ENCODE data around the gene CAPN12. TPM values are rescaled to one million over a fixed set of nuclear protein-coding genes. Genes with fewer than 3 reads are reported as not detected.
"Not testable (repeated sequence)": the region's sequence is repeated elsewhere in the genome, so short reads cannot be mapped to it uniquely, and the experiment has no call there.

CAPN12 gene
- polyA plus RNA-seq, 1 donor = 8.0 TPM

DNA sequence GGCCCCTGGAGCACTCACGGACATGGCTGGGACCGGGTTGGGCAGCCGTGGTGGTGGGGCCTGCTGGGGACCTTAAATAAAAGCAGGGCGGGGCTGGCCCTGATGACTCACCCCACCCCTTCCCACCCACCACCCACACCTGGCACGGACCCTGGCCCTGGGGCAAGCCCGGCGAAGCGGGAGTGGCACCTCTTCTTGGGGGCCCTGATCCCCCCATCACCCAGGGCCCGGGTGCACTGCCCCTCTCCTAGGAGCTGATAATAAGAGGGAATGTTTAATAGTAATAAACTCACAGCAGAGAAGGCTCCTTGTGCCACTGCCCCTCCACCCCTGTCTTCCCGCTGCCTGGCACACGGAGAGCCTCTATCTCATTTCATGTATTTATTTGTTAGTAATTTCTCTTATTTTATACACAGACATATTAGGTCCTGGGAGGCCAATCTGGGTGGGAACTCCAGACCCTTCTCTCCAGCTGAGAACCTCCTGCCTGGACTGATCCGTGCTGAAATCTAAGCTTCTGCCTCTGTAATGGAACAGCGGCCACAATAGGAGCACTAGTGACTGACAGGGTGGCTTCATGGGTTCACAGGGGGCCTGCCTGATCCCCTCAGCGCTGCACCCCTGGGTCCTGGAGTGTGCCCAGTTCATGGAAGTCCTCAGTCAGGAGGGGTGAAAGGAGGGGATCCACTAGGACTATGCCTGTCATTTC lies 29.3 kb upstream of the CAPN12 start, which contains the start of gene LGALS7:
Gene LGALS7, minus strand, starts transcription at position 49 of the 709 bp plus-strand sequence. Its CDS starts 25 bp downstream, at position 24.
- no peak for DNase-seq

DNA sequence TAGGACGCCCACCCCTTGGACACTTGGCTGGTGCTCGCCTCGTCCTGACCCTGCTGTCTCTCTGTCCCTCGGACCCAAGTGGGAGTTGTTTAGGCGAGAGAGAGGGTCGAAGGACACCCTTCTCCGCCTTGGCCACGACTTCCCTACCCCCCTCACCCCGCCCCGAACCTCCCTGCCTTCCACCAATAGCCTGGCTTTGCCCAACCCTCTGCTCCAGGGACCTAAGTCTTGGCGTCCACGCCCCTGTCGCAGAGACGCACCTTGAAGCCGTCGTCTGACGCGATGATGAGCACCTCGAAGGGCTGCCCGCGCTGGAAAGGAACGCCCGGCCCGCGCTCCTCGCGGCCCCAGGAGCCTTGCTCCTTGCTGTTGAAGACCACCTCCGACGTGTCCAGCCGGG lies 27.3 kb upstream of the CAPN12 start:
- not testable (repeated sequence) for DNase-seq

DNA sequence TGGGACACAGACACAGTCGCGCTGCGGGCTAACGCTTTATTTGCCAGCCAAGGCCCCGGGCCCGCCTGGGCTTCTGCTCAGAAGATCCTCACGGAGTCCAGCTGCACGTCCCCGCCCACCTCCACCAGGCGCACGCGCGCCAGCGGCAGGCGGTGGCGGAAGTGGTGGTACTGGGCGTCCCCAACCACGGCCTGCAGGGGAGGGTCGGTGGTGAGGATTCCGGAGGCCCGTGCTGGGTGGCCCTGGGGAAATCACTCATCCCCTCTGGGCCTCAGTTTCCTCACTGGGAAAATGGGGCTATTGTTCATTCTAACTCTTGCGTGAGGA lies 26.6 kb upstream of the CAPN12 start:
- DNase-seq = not testable (repeated sequence)

DNA sequence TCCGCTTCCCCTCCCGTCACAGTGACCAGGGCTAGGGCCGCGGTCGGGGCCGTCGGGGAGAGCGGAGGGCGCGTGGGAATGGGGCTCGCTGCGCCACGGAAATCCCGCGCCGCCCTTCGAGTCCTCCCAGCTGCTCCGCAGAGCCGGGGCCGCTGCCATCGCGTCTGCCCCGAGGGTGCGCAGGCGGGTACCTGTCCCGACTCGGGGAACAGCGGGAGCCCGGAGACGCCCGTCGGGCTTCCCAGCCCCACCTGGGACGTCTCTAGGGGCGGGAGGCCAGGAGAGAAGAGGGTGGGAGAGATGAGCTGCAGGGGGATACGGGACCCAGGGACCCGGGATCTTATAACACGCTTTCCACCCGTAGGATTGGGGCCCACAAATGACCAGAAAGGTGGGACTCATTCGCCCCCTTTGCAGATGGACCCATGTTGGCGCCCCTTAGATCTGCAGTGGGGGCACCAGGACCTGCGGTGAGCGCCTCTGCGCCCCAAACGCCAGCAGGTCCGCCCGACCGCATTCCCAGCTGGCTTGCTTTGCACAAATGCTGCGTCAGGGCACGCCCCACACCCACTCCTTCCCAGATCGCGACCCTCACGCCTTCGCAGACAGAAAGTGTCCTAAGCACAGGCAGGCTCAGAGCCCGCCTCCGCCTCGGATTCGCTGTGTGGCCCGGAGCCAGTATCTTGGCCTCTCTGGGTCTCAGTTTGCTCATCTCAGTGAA lies 26.1 kb upstream of the CAPN12 start:
- DNase-seq = not testable (repeated sequence)

DNA sequence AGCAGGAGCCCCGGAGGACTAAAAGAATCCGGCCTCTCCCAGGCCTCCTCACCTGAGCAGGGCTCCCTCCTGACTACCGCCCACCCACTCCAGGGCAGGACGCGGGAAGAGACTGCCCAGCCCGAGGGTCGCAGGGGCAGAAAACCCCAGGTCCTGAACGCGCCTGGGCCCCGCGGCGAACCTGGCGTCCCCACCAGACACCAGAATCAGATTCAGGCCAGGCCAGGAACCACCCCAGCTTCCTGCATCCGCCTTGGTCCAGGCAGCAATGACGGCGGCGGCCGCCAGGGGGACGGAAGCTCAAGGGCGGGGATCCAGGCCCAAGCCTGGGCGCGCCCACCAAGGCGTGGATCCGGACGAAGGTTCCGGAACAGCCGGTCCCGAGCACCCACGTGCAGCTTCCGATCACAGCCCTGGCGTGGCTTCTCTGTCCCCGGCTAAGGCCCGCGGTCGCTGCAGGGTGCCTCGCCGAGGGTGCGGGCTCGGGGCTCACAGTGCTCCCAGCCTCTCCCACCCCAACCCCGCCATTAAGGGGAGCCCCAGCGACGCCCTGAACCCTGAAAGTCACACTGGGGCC lies 25.4 kb upstream of the CAPN12 start:
- DNase-seq = peak; percentile 81

DNA sequence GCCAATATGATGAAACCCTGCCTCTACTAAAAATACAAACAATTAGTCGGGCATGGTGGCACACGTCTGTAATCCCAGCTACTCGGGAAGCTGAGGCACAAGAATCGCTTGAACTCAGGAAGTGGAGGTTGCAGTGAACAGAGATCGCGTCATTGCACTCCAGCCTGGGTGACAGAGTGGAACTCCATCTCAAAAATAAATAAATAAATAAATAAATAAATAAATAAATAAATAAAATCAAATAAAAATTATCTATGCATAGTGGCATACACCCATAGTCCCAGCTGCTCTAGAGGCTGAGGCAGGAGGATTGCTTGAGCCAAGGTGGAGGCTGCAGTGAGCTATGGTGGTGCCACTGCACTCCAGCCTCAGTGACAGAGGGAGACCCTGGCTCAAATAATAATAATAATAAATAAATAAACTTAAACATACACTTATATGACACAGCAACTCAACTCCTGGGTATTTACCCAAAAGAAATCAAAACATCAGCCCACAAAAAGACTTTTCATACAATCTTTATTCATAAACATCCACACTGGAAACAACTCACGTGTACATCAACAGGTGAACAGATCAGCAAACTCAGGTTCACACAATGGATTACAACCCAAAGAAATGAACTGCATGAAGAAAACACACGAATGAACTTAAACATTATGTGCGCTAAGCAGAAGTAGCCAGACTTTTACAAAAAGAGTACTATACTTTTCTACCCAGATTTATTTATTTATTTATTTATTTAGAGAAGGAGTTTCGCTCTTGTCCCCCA lies 22.2 kb upstream of the CAPN12 start:
- DNase-seq = no peak

DNA sequence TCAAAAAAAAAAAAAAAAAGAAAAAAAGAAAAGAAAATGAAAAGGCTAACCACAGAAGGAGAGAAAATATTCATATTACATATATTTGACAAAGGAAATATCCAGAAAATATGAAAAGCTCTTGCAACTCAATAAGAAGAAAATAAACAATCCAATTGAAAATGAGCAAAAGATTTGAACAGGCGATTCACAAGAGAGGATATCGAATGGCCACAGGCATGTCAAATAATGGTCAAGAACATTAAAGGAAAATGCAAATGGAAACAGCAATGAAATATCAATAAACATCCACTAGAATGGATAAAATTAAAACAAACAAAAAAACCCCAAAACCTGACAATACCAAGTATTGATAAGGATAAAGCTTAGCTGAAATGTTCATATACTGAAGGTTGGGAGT lies 20.9 kb upstream of the CAPN12 start:
- no peak for DNase-seq

DNA sequence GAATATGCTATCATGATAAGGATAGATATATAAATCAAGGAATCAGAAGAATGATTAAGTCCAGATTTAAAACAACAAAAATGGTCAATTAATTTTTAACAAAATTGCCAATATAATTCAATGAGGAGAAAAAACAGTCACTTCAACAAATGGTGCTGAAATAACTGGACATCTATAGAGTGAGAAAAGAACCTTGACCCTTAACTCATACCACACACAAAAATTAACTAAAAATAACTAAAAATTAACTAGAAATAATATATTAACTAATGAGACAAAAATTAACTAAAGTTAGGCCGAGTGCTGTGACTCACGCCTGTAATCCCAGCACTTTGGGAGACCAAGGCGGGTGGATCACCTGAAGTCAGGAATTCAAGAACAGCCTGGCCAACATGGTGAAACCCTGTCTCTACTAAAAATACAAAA lies 19.5 kb upstream of the CAPN12 start:
- DNase-seq = no peak

DNA sequence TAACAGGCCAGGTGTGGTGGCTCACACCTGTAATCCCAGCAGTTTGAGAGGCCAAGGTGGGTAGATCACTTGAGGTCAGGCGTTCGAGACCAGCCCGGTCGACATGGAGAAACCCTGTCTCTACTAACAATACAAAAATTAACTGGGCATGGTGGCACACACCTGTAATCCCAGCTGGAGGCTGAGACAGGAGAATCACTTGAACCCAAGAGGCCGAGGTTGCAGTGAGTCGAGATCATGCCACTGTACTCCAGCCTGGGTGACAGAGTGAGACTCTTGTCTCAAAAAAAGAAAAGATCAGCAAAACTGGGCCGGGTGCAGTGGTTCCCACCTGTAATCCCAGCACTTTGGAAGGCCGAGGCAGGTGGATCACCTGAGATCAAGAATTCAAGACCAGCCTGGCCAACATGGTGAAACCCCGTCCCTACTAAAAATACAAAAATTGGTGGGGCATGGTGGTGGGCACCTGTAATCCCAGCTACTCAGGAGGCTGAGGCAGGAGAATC lies 17.7 kb upstream of the CAPN12 start:
- DNase-seq = not testable (repeated sequence)

DNA sequence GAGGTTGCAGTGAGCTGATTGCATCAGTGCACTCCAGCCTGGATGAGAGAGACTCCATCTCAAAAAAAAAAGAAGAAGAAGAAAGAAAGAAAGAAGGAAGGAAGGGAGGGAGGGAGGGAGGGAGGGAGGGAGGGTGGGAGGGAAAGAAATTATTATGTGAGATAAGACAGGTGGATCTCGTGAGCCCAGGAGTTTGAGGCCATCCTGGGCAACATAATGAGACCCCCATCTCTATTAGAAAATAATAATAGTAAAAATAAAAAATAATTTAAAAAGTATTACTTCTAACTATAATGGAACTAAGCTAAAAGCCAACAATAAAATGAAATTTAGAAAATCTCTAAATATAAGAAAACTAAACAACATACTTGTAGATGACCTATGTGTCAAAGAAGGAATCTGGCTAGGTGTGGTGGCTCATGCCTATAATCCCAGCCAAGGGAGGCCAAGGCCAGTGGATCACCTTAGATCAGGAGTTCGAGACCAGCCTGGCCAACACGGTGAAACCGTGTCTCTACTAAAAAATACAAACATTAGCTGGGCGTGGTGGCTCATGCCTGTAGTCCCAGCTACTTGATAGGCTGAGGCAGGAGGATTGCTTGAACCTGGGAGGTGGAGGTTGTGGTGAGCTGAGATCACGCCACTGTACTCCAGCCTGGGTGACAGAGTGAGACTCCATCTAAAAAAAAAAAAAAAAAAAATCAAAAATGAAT lies 16.7 kb upstream of the CAPN12 start:
- DNase-seq = not testable (repeated sequence)

DNA sequence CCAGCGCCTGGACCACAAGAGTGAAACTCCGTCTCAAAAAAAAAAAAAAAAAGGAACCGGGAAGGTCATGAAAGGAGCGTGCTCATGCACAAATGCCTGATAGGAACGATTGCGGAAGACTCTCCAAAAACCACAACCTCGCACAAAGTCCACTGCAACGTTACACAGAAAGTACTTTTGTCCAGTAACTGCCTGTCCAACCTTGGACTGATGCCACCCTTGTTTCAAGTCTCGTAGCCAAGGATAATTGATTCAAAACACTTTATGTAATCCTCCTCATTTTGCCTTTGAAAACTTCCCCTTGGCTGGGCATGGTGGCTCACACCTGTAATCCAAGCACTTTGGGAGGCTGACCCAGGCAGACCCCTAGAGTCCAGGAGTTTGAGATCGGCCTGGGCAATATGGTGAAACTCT lies 15.3 kb upstream of the CAPN12 start:
- no peak for DNase-seq

DNA sequence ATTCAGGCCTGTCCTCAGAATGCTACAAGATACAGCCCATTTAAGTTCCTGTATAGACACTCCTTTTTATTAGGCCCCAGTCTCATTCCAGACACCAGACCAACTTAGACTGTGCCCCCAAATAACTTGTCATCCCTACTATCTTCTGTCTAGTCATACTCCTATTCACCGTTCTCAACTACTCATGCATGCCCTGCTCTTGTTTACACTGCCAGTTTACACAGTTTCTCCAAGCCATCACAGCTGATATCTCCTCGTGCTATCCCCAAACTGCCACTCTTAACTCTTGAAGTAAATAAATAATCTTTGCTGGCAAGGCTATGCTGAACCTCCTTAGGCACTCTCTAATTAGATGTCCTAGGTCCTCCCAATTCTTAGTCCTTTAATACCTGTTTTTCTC lies 9.9 kb upstream of the CAPN12 start:
- not testable (repeated sequence) for DNase-seq

DNA sequence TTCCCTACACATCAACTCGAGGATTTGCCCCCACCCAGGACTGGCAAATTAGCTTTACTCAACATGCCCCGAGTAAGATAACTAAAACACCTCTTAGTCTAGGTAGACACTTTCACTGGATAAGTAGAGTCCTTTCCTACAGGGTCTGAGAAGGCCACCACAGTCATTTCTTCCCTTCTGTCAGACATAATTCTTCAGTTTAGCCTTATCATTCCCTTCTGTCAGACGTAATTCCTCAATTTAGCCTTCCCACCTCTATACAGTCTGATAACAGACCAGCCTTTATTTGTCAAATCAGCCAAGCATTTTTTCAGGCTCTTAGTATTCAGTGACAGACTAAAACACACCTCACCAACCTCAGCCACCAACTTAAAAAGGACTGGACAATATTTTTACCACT lies 9.5 kb upstream of the CAPN12 start:
- not testable (repeated sequence) for DNase-seq

DNA sequence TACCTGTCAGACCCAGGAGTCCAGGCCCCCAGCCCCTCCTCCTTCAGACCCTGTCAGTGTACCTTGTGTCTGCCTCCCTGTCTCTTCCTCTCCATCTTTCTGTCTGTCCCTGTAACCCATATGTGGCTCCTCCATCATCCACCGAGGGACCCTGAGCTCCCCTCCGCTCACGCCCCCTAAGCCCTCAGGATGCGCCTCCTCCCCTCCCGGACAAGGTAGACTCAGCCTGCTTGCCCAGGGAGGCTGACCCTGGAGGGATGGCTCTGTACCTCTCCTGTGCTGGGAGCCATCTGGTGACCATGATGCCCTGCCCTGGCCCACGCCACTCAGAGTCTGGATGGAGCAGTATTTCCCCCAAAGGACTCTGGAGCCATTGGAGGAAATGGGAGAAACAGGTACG lies 1.0 kb upstream of the CAPN12 start:
- DNase-seq = no peak

DNA sequence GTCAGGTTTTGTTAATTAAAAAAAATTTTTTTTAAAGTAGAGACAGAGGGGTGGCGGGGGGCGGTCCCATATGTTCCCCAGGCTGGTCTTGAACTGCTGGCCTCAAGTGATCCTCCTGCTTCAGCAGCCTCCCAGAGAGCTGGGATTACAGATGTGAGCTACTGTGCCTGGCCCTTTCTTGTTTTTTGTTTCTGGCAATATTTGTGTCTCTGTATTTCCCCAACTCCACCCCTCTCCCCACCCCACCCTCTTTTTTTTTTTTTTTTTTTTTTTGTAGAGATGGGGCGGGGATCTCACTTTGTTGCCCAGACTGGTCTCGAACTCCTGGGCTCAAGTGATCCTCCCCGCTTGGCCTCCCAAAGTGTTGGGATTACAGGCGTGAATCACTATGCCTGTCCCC lies 600 bp upstream of the CAPN12 start:
- DNase-seq = no peak

DNA sequence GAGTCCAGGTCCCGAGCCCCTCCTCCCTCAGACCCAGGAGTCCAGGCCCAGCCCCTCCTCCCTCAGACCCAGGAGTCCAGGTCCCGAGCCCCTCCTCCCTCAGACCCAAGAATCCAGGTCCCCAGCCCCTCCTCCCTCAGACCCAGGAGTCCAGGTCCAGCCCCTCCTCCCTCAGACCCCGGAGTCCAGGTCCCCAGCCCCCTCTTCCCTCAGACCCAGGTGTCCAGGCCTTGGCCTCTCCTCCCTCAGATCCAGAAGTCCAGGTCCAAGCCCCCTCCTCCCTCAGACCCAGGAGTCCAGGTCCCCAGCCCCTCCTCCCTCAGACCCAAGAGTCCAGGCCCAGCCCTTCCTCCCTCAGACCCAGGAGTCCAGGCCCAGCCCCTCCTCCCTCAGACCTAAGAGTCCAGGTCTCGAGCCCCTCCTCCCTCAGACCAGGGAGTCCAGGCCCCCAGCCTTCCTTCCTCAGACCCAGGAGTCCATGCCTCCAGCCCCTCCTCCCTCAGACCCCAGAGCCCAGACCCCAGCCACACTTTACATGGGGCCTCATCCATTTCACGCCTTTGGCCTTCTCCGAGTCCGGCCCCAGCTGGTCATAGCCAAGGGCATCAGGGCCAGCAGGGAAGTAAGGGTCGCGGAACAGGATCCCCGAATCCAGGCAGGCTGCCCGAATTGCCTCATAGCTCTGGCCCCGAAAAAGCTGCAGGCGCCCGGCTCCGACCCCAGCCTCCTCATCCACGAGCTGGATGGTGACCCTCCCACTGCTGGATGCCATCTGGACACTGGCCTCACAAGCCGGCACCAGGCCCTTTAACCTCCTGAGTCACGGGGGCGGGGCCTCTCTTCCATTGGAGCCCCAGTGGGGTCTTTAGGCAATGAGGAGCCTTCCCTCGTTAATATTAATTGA lies 628 bp downstream of the CAPN12 start:
- no peak for DNase-seq

DNA sequence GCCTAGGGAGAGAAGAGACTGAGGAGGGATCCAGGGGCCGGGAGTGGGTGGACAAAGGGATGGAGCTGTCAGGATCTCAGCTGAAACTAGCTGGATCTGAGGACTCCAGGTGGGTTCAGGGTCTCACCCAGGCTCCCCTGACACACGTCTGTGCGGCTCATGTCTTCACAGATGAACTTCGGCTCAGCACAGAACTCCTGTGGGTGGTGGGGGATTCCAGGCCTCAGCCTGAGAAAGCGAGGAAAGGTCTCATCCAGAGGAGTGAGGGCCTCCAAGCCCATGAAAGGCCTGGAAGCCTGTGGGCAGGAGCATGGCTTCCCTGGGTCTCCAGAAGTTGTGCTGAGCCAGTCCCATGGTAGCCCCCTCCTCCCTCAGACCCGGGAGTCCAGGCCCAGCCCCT lies 1.4 kb downstream of the CAPN12 start:
- no peak for DNase-seq

DNA sequence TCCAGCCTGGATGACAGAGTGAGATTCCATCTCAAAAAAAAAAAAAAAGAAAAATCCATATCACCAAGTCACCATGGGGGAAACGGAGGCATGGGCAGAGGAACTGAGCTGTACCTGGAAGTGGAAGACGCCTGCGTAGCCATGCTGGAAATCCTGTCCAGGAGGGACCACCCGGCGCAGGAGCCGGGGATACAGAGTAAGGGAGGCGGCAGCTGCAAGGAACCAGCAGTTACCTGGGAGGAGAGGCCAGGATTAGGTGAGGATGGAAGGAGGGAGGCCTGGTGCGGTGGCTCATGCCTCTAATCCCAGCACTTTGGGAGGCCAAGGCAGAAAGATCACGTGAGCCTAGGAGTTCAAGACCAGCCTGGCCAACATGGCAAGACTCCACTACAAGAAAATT lies 2.0 kb downstream of the CAPN12 start:
- no peak for DNase-seq

DNA sequence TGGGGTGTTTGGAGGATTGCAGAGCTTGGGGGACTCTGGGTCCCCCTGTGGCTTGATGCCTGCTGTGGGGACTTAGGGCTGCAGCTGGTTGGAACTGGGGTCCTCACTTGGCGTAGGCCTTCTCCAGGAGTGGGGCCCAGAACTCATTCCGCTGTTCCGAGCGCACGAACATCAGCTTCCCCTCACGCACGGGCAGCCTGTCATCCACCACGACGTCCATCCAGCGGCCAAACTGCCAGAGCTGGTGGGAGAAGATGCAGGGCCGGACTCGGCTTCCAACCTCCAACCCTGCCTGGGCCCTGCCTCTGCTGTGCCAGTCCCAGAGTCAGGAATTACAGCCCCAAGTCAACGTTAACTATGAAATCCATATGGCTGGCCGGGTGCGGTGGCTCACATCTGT lies 2.6 kb downstream of the CAPN12 start:
- DNase-seq = no peak

DNA sequence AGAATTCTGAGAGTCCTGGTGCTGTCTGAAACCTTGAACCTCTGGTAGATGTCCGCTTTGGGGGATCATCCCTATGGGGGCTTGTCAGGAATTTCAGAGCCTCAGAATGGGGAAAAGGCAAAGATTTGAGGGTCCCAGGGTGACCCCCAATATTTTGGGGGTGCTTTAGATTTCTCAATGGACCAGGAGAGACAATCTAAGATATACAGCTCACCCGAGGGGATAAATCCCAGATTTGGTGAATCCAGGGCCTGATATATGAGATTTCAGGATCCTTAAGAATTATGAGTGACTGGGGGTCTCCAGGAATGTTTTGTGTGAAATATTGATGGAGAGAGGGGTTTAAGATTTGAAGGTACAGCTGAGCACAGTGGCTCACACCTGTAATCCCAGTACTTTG lies 3.3 kb downstream of the CAPN12 start:
- no peak for DNase-seq

DNA sequence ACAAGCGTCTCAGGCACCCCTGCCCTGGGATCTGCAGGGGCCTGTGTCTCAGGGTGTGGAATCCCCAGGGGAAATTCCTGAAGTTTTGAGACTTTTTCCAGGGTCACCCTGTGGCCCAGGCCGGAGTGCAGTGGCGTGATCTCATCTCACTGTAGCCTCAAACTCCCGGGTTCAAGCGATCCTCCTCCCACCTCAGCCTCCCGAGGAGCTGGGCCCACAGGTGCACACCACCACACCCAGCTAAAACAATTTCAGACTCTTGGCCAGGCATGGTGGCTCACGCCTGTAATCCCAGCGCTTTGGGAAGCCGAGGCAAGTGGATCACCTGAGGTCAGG lies 4.0 kb downstream of the CAPN12 start:
- DNase-seq = no peak
